Activated naive CD4-positive, alpha-beta T cell treated with anti-CD3 and anti-CD28 coated beads, Interleukin-2, amount 10 ng/mL, durations not matched to agents 7 days and 5 days (primary cell): ENCODE results near the gene PRKAR1A.

Experiments used
- CTCF ChIA-PET: fragments of 350-600 bp; sonication (Branson Sonifier 250); formaldehyde crosslinking; loops from one replicate; lab custom pipeline; 2021; ENCODE audit warnings: antibody characterized with exemption; lab: Charles Lee
- DNase-seq: peaks from one replicate; pipeline ENCODE4 v3.0.0-alpha.2; 2020
- H3K27ac Mint-ChIP-seq: one replicate; pipeline ENCODE4 v1.8.0; 2021; ENCODE audit warnings: mild to moderate bottlenecking, moderate library complexity, mixed read lengths
- H3K27me3 Mint-ChIP-seq: one replicate; pipeline ENCODE4 v1.8.0; 2021; ENCODE audit warnings: mild to moderate bottlenecking, mixed read lengths
- H3K36me3 Mint-ChIP-seq: one replicate; pipeline ENCODE4 v1.8.0; 2021; ENCODE audit warnings: mixed read lengths
- H3K4me1 Mint-ChIP-seq: one replicate; pipeline ENCODE4 v1.8.0; 2021; ENCODE audit warnings: mixed read lengths
- H3K4me3 Mint-ChIP-seq: one replicate; pipeline ENCODE4 v1.8.0; 2021; ENCODE audit warnings: mild to moderate bottlenecking, moderate library complexity, mixed read lengths
- H3K9me3 Mint-ChIP-seq: one replicate; pipeline ENCODE4 v1.8.0; 2021; ENCODE audit warnings: mixed read lengths

PRKAR1A gene

DNA sequence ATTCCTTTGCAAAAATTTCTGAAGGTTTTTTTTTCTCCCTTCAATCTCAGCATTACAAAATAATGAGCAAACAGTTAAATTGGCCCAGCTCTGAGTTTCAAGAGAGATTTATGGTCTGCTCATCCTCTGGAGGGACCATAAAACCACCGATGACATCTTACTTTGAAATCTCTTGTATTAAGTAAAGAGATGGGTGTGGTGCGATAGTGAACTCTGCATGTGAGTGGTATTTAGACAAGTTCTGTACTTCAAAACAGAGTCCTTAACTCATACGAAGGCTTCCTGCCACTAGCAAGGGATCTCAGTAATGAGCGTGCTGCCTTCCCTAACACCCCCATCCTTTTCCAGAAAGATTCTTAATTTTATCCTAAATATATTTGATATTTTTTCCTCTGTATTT, 86.9 kb downstream of the PRKAR1A start:
- H3K4me3 Mint-ChIP-seq: no peak overlapping the region
- peaks cover 94% of the 10 kb centered on the region for H3K27me3 Mint-ChIP-seq
- DNase-seq: no peak
- CTCF ChIA-PET: no interaction called here
- H3K9me3 Mint-ChIP-seq: no peaks in the 10 kb centered on the region
- peaks cover 16% of the 10 kb centered on the region for H3K4me1 Mint-ChIP-seq
- no peaks in the 10 kb centered on the region for H3K36me3 Mint-ChIP-seq
- no peak overlapping the region for H3K27ac Mint-ChIP-seq

- CTCF ChIA-PET: no interaction called here
- DNase-seq: no peak
- peak overlapping the region; percentile 27 for H3K4me3 Mint-ChIP-seq
- H3K9me3 Mint-ChIP-seq: no peaks in the 10 kb centered on the region
- H3K27me3 Mint-ChIP-seq: peaks cover 91% of the 10 kb centered on the region
- H3K27ac Mint-ChIP-seq: no peak overlapping the region
- peaks cover 16% of the 10 kb centered on the region for H3K4me1 Mint-ChIP-seq
- no peaks in the 10 kb centered on the region for H3K36me3 Mint-ChIP-seq
These were observed 87.4 kb downstream of the PRKAR1A start for GRCh38 chr17:68599552-68600066.

DNA sequence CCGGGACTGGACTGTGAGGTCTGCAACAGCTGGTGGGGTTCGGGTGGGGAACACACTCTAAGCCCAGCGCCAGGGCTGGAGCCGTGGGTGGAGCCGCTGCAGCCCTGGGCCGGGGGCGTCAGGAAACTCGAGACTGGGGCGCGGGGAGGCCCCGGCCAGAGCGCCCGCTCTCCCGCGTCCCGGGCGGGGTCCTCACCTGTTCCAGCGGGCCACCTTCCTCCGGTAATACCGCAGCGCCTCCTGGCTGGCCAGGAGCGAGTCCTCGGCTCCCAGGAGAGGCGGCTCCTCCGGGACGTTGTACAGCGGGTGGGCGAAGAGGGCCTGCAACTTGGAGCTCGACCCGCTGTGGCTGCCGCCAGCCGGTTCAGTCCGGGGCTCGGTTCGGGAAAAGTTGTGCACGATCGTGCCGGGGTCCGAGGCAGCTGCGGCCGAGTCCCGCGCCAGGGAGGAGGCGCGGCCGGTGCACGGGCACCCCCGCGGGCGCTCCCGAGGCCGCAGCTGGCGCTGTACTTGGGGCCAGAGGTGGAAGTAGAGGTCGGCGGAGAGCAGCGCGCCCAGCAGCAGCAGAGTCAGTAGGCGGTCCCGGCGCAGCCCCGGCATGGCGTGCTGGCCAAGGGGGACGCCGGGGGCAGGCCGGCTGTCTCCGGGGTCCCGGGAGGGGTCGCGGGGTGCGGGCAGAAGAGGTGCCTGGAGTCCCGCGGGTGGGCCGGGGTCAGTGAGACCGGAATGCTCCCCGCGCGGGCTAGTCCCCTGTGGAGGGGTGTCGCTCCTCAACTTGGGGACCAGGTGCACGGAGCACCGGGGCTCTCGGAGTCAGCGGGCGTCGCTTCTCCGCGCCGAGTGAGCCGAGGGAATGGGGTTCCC, 88.1 kb downstream of the PRKAR1A start:
- Mint-ChIP-seq H3K9me3 (no peaks in the 10 kb centered on the region), H3K27me3 (peaks cover 84% of the 10 kb centered on the region), H3K27ac (no peak overlapping the region), H3K4me1 (peaks cover 14% of the 10 kb centered on the region), H3K4me3 (no peak overlapping the region), H3K36me3 (no peaks in the 10 kb centered on the region)
- DNase-seq: peak; percentile 21
- CTCF ChIA-PET: no interaction called here
